Stimulated activated CD8-positive, alpha-beta memory T cell treated with anti-CD3 and anti-CD28 coated beads, Interleukin-7, amount 100 ng/mL, for 4 hours (primary cell): ENCODE measurements around the gene BRME1.
"Not testable (repeated sequence)": the region's sequence is repeated elsewhere in the genome, so short reads cannot be mapped to it uniquely, and the experiment has no call there.

Experiments
- DNase-seq, 2 donors: peaks; one replicate each; pipeline ENCODE4 v3.0.0-alpha.2; 2020; ENCODE audit warnings: low read depth in 2 of 2

BRME1 gene

GRCh38 chr19:13926715-13927114, 20.8 kb upstream of the BRME1 start:
- no peak for DNase-seq

DNA sequence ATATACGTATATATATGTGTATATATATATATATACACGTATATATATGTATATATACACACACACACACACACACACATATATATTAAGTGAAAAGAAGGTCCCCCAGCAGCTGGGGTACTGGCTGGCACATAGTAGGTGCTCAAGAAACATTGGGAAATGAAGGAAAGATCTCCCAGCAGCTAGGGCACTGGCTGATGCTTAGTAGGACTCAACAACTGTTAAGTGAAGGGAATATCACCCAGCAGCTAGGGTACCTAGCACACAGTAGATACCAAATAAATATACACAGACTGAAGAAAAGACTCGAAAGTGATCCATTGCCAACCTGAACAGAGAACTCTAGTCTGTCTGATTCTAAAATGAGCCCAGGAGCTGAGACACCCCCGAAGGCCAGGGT, 20.1 kb upstream of the BRME1 start:
- no peak for DNase-seq

DNA sequence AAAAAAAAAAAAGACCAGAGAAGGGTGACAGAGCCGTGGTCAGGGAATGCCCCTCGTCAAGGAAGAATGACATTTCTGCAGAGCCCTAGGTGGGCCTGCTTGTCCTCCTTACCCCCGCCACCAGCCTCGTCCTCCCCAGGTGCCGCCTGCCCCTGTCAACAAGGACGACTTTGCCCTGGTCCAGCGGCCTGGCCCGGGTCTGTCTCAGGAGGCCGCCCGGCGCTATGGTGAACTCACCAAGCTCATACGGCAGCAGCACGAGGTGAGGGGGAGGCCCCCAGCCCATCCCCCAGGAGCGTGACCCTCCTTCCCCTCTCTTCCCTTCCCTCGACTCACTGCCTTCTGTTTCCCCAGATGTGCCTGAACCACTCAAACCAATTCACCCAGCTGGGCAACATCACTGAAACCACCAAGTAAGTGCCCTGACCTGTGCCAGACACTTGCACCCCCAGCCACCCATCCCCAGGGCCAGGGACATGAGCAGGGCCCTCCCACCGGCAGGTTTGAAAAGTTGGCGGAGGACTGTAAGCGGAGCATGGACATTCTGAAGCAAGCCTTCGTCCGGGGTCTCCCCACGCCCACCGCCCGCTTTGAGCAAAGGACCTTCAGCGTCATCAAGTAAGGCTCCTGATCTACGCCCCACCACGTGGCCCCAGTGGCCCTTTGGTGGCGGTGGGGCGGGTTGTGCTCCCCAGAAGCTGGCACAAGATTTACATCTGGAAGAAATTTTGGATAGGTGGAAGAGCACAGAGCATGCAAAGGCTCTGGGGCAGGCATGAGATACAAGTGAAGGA, 17.5 kb upstream of the BRME1 start:
- no peak for DNase-seq

GRCh38 chr19:13922118-13922517, 16.2 kb upstream of the BRME1 start:
- not testable (repeated sequence) for DNase-seq

GRCh38 chr19:13920940-13921747, 15.2 kb upstream of the BRME1 start:
- no peak for DNase-seq

GRCh38 chr19:13920524-13920923, 14.6 kb upstream of the BRME1 start:
- no peak for DNase-seq

- no peak for DNase-seq
Measured at GRCh38 chr19:13918726-13919411, 13.0 kb upstream of the BRME1 start.

GRCh38 chr19:13917888-13918406, 12.0 kb upstream of the BRME1 start:
- no peak for DNase-seq

- DNase-seq, result no peak
Measured at GRCh38 chr19:13914777-13915176, 8.9 kb upstream of the BRME1 start.

DNA sequence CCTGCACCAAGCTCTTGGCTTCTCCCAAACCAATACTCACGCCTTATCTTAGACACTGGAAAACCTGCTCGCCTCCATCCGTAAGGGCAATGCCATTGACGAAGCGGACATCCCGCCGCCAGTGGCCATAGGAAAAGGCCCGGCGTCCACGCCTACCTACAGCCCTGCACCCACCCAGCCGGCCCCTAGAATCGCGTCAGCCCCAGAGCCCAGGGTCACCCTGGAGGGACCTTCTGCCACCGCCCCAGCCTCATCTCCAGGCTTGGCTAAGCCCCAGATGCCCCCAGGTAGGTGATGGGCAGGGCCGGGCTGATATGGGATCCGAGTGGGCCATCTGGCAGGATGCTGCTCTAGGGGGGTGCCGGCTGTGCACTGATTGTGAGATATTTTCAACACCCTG, 7.4 kb upstream of the BRME1 start:
- DNase-seq, result no peak

DNA sequence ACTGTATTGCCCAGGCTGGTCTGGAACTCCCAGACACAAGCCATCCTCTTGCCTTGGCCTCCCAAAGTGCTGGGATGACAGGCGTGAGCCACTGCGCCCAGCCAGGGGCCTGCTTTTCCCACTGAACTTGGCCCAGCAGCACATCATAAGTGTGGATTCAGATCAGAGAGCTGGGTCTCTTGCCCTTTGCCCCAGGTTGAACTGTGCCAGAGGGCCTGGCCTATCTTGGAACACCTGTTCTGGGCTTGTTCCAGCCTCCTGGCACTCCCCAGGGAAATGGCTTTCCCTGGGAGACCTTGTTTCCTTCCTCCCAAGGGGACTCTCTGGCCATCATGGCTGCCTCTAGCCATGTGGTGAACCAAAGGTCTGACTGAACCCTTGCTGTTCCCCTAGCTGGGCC, 3.5 kb upstream of the BRME1 start:
- DNase-seq, result no peak

DNA sequence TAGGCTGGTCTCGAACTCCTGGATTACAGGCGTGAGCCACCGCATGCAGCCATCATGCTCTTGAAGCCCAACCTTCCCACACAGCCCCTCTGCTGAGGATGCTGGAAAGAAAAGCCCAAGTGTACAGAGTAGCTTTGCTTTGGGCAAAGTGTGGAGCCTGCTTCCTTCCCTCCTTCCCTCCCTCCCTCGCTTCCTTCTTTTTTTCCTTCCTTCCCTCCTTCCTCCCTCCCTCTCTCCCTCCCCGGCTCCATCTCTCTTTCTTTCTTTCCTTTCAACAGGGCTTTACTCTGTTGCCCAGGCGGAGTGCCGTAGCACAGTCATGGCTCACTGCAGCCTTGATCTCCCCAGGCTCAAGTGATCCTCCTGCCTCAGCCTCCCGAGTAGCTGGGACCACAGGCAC, 2.8 kb upstream of the BRME1 start:
- DNase-seq, result no peak

- DNase-seq, result no peak
Measured at GRCh38 chr19:13906910-13907309, 993 bp upstream of the BRME1 start.

GRCh38 chr19:13906521-13906904, 596 bp upstream of the BRME1 start:
- no peak for DNase-seq

DNA sequence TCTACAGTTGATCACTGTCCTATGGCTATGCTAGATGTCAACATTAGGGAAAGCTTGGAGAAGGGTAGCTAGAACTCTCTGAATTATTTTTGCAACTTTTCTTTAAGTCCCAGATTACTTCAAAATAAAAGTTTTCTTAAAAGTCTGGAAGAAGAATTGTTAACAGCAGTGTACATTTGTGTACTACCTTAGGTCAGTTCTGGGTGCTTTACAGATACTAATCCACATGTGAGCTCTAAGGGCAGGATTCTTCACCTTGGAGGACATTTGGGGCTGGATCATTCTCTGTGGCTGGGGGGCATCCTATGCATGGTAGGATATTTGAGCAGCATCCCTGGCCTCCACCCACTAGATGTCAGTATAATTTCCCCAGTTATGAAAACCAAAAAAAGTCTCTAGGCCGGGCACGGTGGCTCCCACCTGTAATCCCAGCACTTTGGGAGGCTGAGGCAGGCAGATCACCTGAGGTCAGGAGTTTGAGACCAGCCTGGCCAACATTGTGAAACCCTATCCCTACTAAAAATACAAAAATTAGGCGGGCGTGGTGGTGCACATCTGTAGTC, 2.8 kb downstream of the BRME1 start:
- DNase-seq, result no peak

GRCh38 chr19:13899912-13900584, 5.9 kb downstream of the BRME1 start:
- no peak for DNase-seq

GRCh38 chr19:13899393-13899792, 6.5 kb downstream of the BRME1 start:
- DNase-seq, result no peak

DNA sequence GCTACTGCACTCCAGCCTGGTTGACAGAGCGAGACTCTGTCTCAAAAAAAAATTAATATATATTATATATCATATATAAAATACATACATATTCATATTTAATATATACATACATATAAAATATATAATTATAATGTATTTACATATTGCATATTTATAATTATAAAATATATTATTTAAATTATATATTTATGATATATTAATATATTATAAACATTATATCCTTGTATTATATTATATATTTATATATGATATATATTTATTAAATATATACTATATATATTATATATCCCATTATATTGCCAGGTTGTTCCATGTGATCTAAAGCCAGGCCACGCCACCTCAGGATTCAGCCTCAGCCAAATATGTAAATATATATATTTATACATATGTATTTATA, 9.7 kb downstream of the BRME1 start:
- DNase-seq, result no peak

- DNase-seq, result no peak
Measured at GRCh38 chr19:13894552-13894951, 11.4 kb downstream of the BRME1 start.

DNA sequence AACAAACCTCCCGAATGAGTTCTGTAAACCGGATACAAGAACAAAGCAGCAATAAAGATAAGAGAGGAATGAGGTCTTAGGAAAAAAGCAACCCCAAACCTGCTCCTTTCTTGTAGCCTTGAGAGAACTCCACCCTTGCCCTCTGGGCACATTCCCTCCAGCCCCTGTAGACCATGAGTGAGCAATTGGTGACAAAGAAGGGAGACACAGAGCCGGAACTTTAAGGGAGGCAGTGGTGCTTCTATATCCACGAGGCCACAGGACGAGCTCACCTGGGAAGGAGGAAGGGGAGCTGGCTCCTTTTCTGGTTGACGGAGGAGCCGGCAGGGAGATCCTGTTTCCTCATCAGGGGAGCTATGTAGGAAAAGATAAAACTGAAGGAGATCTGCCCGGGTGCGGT, 13.0 kb downstream of the BRME1 start:
- no peak for DNase-seq

GRCh38 chr19:13890136-13890535, 15.8 kb downstream of the BRME1 start:
- DNase-seq, result no peak

DNA sequence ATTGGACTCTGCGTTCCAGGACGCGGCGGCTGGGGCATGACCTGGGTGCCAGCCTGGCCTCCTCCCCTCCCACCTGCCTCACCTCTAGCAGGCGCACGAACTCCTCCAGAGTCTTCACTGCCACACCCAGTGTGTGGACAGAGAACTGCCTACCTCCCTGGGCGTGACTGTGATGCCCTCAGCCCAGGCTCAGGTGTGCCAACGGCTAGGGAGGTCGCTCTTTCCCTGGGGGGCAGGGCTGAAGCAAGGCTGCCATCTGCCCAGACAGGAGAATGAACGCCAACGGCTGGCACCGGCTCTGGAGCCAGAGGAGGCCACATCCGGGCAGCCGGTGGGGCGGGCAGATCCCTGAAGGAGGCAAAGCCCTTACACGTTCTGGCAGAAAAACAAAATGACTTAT, 17.6 kb downstream of the BRME1 start:
- no peak for DNase-seq
